ENCODE data around the gene RAC3. TPM values are rescaled to one million over a fixed set of nuclear protein-coding genes. Genes with fewer than 3 reads are reported as not detected.

Gene RAC3
- total RNA-seq, 1 donor from 2014 or later: 41.3 TPM

- Histone ChIP-seq H3K27ac (ENCODE audit: low read depth, low read length) (peak overlapping the region; percentile 33), H2AFZ (ENCODE audit: low read depth, low read length) (peak overlapping the region; percentile 66), H3K79me2 (ENCODE audit: insufficient read depth, low read length) (peaks cover 30% of the 10 kb centered on the region), H3K9ac (ENCODE audit: low read length) (peak overlapping the region; percentile 92), H3K9me3 (ENCODE audit: insufficient read depth, low read depth, low read length) (no peaks in the 10 kb centered on the region), H3K36me3 (ENCODE audit: insufficient read depth, low read length) (peaks cover 2% of the 10 kb centered on the region), H3K4me2 (ENCODE audit: low read length) (peak overlapping the region; percentile 96), H3K27me3 (ENCODE audit: insufficient read depth, low read length) (no peaks in the 10 kb centered on the region), H3K4me1 (ENCODE audit: insufficient read depth, low read length) (peaks cover 12% of the 10 kb centered on the region), H4K20me1 (ENCODE audit: insufficient read depth, low read length) (peaks cover 20% of the 10 kb centered on the region), H3K4me3 (ENCODE audit: insufficient read depth, low read depth, low read length) (peak overlapping the region; percentile 71)
- Mint-ChIP-seq H3K27me3 (ENCODE audit: low read depth, unreplicated experiment) (no peaks in the 10 kb centered on the region), H3K9me3 (ENCODE audit: unreplicated experiment) (no peaks in the 10 kb centered on the region), H3K36me3 (ENCODE audit: low read depth, unreplicated experiment) (peaks cover 2% of the 10 kb centered on the region), H3K27ac (ENCODE audit: unreplicated experiment) (no peak overlapping the region), H3K4me3 (ENCODE audit: unreplicated experiment) (peak overlapping the region; percentile 76), H3K4me1 (ENCODE audit: low read depth, unreplicated experiment) (no peaks in the 10 kb centered on the region)
- TF ChIP-seq CTCF (IDR thresholded peaks at IDR 0.05; ENCODE audit: insufficient read depth, low read depth, low read length) (no peak), EZH2 (IDR thresholded peaks at IDR 0.05; ENCODE audit: insufficient read depth, low read length) (no peak)
- no peak for FAIRE-seq
- DNase-seq (ENCODE audit: low read depth): peak; percentile 12
Measured at GRCh38 chr17:82065193-82065637, 33.7 kb downstream of the RAC3 start.

- H2AFZ ChIP-seq (ENCODE audit: low read depth, low read length): peak within 1 kb of the TSS; percentile 99
Measured at GRCh38 chr17:82065638-82066303, 34.3 kb downstream of the RAC3 start, which contains the start of gene DUS1L. Gene DUS1L (minus strand): TSS chr17:82065804. CDS start chr17:82065059, 745 bp downstream.

More at GRCh38 chr17:82065638-82066303, 34.3 kb downstream of the RAC3 start, which contains the start of gene DUS1L:
- Mint-ChIP-seq H3K27ac (ENCODE audit: unreplicated experiment) (no peak within 1 kb of the TSS), H3K36me3 (ENCODE audit: low read depth, unreplicated experiment) (no peaks in the 10 kb centered on the region), H3K4me1 (ENCODE audit: low read depth, unreplicated experiment) (no peaks in the 10 kb centered on the region), H3K4me3 (ENCODE audit: unreplicated experiment) (peak within 1 kb of the TSS; percentile 84), H3K27me3 (ENCODE audit: low read depth, unreplicated experiment) (no peaks in the 10 kb centered on the region), H3K9me3 (ENCODE audit: unreplicated experiment) (no peaks in the 10 kb centered on the region)
- Histone ChIP-seq H3K36me3 (ENCODE audit: insufficient read depth, low read length) (peaks cover 2% of the 10 kb centered on the region), H3K79me2 (ENCODE audit: insufficient read depth, low read length) (peaks cover 30% of the 10 kb centered on the region), H3K9ac (ENCODE audit: low read length) (peak within 1 kb of the TSS; percentile 92), H3K27me3 (ENCODE audit: insufficient read depth, low read length) (no peaks in the 10 kb centered on the region), H3K27ac (ENCODE audit: low read depth, low read length) (peak within 1 kb of the TSS; percentile 33), H3K4me2 (ENCODE audit: low read length) (peak within 1 kb of the TSS; percentile 96), H4K20me1 (ENCODE audit: insufficient read depth, low read length) (peaks cover 17% of the 10 kb centered on the region), H3K9me3 (ENCODE audit: insufficient read depth, low read depth, low read length) (no peaks in the 10 kb centered on the region), H3K4me1 (ENCODE audit: insufficient read depth, low read length) (peaks cover 12% of the 10 kb centered on the region), H3K4me3 (ENCODE audit: insufficient read depth, low read depth, low read length) (peak within 1 kb of the TSS; percentile 71)
- no peak for TF ChIP-seq CTCF (IDR thresholded peaks at IDR 0.05; ENCODE audit: insufficient read depth, low read depth, low read length)
- no peak for TF ChIP-seq EZH2 (IDR thresholded peaks at IDR 0.05; ENCODE audit: insufficient read depth, low read length)
- FAIRE-seq: no peak
- DNase-seq (ENCODE audit: low read depth): peak; percentile 19

Data from astrocyte (in vitro differentiated cells and primary cell).